ENCODE measurements around the gene NCKAP1. TPM values are rescaled to one million over a fixed set of nuclear protein-coding genes. Genes with fewer than 3 reads are reported as not detected.

NCKAP1 gene
- total RNA-seq, 1 experiment from 2014 or later, result 173 TPM

DNA sequence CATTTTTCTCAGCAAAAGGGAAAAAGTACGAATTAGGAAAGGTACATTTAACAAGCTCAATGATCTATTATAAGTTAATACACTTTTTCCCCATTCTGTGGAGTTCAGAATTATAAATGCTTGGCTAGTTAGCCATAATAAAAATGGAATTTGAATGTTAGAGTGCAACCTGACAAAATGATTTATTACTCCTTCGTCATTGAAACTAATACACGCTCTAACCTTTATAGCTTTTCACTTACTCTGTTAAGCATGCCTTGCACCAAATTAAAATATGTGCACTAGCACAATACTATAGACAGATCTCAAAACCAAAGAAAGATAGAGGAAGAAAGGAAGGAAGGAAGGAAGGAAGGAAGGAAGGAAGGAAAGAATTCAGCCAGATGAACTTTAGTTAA lies 125.7 kb downstream of the NCKAP1 start:
- no peak for TF ChIP-seq CREM (CRISPR knock-in tag; IDR thresholded peaks at IDR 0.05)
- TF ChIP-seq, protein P1, sequence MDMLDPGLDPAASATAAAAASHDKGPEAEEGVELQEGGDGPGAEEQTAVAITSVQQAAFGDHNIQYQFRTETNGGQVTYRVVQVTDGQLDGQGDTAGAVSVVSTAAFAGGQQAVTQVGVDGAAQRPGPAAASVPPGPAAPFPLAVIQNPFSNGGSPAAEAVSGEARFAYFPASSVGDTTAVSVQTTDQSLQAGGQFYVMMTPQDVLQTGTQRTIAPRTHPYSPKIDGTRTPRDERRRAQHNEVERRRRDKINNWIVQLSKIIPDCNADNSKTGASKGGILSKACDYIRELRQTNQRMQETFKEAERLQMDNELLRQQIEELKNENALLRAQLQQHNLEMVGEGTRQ (CRISPR knock-in tag; IDR thresholded peaks at IDR 0.05), result no peak
- TF ChIP-seq, protein P2, sequence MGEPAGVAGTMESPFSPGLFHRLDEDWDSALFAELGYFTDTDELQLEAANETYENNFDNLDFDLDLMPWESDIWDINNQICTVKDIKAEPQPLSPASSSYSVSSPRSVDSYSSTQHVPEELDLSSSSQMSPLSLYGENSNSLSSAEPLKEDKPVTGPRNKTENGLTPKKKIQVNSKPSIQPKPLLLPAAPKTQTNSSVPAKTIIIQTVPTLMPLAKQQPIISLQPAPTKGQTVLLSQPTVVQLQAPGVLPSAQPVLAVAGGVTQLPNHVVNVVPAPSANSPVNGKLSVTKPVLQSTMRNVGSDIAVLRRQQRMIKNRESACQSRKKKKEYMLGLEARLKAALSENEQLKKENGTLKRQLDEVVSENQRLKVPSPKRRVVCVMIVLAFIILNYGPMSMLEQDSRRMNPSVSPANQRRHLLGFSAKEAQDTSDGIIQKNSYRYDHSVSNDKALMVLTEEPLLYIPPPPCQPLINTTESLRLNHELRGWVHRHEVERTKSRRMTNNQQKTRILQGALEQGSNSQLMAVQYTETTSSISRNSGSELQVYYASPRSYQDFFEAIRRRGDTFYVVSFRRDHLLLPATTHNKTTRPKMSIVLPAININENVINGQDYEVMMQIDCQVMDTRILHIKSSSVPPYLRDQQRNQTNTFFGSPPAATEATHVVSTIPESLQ (CRISPR knock-in tag; IDR thresholded peaks at IDR 0.05), result no peak
- TF ChIP-seq, protein P3, sequence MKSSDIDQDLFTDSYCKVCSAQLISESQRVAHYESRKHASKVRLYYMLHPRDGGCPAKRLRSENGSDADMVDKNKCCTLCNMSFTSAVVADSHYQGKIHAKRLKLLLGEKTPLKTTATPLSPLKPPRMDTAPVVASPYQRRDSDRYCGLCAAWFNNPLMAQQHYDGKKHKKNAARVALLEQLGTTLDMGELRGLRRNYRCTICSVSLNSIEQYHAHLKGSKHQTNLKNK (CRISPR knock-in tag; IDR thresholded peaks at IDR 0.05), result no peak
- TF ChIP-seq ZNF423 (CRISPR knock-in tag; IDR thresholded peaks at IDR 0.05), result no peak
- TF ChIP-seq, protein P4, sequence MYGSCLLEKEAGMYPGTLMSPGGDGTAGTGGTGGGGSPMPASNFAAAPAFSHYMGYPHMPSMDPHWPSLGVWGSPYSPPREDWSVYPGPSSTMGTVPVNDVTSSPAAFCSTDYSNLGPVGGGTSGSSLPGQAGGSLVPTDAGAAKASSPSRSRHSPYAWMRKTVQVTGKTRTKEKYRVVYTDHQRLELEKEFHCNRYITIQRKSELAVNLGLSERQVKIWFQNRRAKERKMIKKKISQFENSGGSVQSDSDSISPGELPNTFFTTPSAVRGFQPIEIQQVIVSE (CRISPR knock-in tag; IDR thresholded peaks at IDR 0.05; ENCODE audit: borderline replicate concordance), result no peak
- TF ChIP-seq, protein P5, sequence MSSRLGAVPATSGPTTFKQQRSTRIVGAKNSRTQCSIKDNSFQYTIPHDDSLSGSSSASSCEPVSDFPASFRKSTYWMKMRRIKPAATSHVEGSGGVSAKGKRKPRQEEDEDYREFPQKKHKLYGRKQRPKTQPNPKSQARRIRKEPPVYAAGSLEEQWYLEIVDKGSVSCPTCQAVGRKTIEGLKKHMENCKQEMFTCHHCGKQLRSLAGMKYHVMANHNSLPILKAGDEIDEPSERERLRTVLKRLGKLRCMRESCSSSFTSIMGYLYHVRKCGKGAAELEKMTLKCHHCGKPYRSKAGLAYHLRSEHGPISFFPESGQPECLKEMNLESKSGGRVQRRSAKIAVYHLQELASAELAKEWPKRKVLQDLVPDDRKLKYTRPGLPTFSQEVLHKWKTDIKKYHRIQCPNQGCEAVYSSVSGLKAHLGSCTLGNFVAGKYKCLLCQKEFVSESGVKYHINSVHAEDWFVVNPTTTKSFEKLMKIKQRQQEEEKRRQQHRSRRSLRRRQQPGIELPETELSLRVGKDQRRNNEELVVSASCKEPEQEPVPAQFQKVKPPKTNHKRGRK (CRISPR knock-in tag; IDR thresholded peaks at IDR 0.05; ENCODE audit: borderline replicate concordance), result no peak
- TF ChIP-seq GTF2I (CRISPR knock-in tag; conservative IDR thresholded peaks at IDR 0.05), result no peak
- no peak for TF ChIP-seq SP1 (CRISPR knock-in tag; conservative IDR thresholded peaks at IDR 0.05)
- TF ChIP-seq NR2C2 (CRISPR knock-in tag; IDR thresholded peaks at IDR 0.05), result no peak
- TF ChIP-seq ZNF232 (CRISPR knock-in tag; IDR thresholded peaks at IDR 0.05), result no peak
- Mint-ChIP-seq H3K27ac (no peak overlapping the region), H3K4me1 (peaks cover 18% of the 10 kb centered on the region), H3K27me3 (ENCODE audit: low read depth) (no peaks in the 10 kb centered on the region), H3K4me3 (no peak overlapping the region), H3K36me3 (peaks cover 43% of the 10 kb centered on the region), H3K9me3 (no peaks in the 10 kb centered on the region)
- ChIA-PET POLR2A (no interaction called here), CTCF (interaction anchor here (0.9 kb wide), 1 partner anchor 68 kb away, joined by 3 read pairs; no protein-coding TSS in a partner anchor)
- no peak for DNase-seq (ENCODE audit: low spot score)
- no peak for ATAC-seq

DNA sequence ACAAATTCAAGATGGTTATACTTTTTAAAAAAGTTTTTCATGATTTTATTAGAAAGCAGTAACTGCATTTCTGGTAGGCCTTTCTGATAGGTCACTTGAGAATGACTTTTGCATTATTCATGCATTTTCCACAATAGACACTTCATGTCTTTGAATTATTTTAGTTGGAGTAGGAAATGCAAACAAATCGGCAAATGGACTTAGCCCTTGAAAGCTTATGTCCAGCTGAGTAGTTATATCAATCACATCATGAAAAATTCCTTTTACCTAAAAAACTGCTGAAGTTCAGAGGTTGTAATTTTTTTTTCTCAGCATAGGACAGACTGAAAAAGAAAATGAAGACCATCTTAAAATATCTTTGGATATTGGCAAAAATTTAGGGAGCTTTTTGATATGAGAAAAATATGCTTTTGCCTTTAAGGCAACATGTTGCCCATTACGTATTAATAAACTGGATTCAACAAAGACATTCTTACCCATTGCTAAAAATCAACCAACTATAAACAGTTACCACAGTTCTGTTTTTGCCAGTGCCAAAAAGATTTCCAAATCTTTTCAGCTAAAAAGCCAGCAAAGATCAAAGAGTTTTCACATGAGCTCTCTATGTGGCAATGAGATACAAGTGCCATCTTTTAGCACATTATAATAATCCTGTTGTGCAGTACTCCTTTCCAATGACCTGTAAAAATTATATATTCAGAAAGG lies 126.3 kb downstream of the NCKAP1 start:
- peaks cover 22% of the 10 kb centered on the region for H3K4me1 Mint-ChIP-seq
- no peaks in the 10 kb centered on the region for H3K9me3 Mint-ChIP-seq
- DNase-seq (ENCODE audit: low spot score), result no peak
- no peak for TF ChIP-seq TEAD4 (CRISPR knock-in tag; IDR thresholded peaks at IDR 0.05)
- ATAC-seq, result no peak
- no peaks in the 10 kb centered on the region for H3K27me3 Mint-ChIP-seq (ENCODE audit: low read depth)
- no peak overlapping the region for H3K4me3 Mint-ChIP-seq
- H3K36me3 Mint-ChIP-seq, result peaks cover 38% of the 10 kb centered on the region
- POLR2A ChIA-PET, result no interaction called here
- CTCF ChIA-PET, result interaction anchor here (0.9 kb wide), 1 partner anchor 68 kb away, joined by 3 read pairs; no protein-coding TSS in a partner anchor
- H3K27ac Mint-ChIP-seq, result no peak overlapping the region

DNA sequence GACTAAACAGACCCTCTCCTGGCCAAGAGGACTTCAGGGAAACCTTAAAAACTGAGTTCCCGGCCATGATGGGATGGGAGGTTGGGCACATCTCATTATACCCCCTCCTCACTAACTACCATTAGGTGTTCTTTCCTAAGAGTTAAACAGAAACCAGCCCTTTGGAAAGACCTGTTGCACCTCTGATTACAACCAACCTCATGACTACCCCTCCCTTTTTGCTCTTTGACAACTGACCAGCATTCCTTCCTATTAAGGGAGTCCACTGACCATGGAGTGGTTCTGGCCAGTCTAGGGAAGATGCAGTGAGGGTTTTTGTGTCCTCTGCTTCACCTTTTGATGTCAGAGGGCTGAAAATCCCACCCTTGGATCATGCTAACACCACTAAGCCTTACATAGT lies 127.3 kb downstream of the NCKAP1 start:
- CTCF ChIA-PET, result no interaction called here
- Mint-ChIP-seq H3K4me3 (no peak overlapping the region), H3K36me3 (peaks cover 33% of the 10 kb centered on the region), H3K27ac (no peak overlapping the region; the same call in 1 of the 2 replicates), H3K9me3 (no peaks in the 10 kb centered on the region), H3K4me1 (peaks cover 26% of the 10 kb centered on the region), H3K27me3 (ENCODE audit: low read depth) (no peaks in the 10 kb centered on the region)
- ATAC-seq (no peak), DNase-seq (ENCODE audit: low spot score) (no peak)
- POLR2A ChIA-PET, result no interaction called here
- TF ChIP-seq KAT7 (CRISPR knock-in tag; IDR thresholded peaks at IDR 0.05; ENCODE audit: borderline replicate concordance), result no peak
- no peak for TF ChIP-seq ZNF423 (CRISPR knock-in tag; IDR thresholded peaks at IDR 0.05)

Measured in WTC11 (cell line).